Hippocampal formation (tissue), 2 donors: Measurements from ENCODE around the gene EPM2AIP1.
"Not testable (repeated sequence)": the region's sequence is repeated elsewhere in the genome, so short reads cannot be mapped to it uniquely, and the experiment has no call there.

Source experiments
- DNase-seq, 2 donors: peaks; one replicate each; lab custom pipeline; 2025; lab: John Stamatoyannopoulos, UW

EPM2AIP1 gene

DNA sequence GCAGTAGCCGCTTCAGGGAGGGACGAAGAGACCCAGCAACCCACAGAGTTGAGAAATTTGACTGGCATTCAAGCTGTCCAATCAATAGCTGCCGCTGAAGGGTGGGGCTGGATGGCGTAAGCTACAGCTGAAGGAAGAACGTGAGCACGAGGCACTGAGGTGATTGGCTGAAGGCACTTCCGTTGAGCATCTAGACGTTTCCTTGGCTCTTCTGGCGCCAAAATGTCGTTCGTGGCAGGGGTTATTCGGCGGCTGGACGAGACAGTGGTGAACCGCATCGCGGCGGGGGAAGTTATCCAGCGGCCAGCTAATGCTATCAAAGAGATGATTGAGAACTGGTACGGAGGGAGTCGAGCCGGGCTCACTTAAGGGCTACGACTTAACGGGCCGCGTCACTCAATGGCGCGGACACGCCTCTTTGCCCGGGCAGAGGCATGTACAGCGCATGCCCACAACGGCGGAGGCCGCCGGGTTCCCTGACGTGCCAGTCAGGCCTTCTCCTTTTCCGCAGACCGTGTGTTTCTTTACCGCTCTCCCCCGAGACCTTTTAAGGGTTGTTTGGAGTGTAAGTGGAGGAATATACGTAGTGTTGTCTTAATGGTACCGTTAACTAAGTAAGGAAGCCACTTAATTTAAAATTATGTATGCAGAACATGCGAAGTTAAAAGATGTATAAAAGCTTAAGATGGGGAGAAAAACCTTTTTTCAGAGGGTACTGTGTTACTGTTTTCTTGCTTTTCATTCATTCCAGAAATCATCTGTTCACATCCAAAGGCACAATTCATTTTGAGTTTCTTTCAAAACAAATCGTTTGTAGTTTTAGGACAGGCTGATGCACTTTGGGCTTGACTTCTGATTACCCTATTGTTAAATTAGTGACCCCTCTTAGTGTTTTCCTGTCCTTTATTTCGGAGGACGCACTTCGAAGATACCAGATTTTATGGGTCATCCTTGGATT is 674 bp upstream of the EPM2AIP1 start, which contains the start of gene MLH1:
TSS of gene MLH1 (plus strand) at position 193 of the 958 bp plus-strand sequence. CDS start at position 223, 30 bp downstream.
- no peak for DNase-seq

DNA sequence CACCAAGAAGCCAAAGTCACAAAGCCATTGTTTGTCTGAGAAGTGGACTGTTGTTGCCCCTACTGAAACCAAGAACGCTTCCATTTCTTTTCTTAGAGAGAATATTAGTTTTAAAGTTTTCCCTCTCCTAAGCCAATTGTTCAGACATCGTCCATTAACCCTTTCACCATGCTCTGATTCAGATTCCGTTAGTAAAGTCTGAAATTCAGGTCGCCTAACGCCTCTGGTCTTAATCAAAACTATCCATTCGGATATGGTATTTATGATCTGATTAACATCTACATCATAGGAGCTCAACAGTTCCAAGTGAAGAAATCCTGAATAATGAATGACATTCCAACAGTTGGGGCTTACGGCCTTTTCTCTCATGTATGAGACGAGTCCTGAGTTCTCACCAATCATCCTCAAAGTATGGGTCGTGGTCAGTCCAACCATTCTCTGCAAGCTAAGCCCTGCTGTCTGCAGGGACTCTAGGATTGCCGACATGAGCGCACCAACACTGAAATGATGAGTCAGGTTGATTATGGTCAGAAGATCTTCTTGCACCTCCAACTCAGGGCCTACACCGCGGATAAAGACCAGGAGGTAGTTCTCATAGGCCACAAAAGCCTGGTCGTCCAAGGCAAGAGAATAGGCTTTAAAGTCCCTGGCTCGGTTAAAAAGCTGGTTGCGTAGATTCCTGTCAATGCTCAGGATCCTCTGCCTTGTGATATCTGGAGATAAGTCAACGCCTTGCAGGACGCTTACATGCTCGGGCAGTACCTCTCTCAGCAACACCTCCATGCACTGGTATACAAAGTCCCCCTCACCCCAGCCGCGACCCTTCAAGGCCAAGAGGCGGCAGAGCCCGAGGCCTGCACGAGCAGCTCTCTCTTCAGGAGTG is 767 bp downstream of the EPM2AIP1 start:
- no peak for DNase-seq

DNA sequence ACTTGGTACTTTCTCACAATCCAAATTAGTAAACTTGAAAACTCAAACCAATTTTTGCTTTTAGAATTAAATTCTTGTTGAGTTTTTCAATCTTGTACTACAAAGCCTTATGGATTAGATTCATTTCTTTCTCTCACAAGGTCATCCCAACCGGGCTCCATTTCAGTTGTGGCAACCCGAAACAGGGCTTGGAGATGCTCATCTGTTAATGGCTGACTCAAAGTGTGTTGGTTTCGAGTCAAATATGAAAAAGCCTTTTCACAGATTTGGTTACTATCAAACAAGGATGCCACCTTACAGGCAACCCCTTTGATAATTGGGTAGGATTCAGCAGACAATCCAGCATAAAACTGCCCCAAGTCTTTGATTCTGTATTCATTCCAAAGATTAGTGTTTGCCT is 1.8 kb downstream of the EPM2AIP1 start:
- DNase-seq, result no peak

DNA sequence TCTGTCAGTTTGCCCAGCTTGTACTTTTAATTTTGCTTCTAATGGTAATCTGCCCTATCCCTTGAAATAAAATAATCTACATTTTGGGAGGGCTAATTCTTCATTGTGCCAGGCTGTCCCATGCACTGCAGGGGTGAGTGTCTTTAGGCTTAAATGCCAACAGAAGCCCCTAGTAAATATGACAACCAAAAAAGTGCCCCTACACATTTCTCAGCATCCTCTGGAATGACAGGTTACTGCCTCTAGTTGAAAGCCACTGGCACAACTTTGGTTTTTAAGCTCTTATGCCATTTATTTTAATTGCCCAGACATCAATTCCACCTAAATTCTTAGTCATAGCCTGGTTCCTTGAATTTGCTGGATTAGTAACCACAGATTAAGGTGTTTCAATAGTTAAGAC is 3.4 kb downstream of the EPM2AIP1 start:
- no peak for DNase-seq

DNA sequence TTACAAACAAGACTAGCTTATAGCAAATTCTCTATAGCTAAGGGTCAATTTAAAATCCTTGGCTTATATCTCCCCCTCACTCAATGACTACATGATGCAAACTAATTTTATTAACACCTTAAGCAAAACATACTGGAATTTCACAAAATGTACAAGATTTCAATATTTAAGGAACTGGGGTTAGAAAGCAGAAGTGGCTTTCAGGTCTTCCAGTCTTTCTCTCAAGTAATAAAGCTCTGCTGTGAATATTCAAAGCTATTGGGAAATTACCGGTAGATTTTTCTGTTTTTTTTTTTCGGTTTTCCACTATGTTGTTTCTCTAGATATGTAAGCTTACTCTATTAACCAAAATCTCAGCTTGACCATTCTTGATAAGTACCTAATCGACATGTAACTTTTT is 3.9 kb downstream of the EPM2AIP1 start:
- DNase-seq, result no peak

DNA sequence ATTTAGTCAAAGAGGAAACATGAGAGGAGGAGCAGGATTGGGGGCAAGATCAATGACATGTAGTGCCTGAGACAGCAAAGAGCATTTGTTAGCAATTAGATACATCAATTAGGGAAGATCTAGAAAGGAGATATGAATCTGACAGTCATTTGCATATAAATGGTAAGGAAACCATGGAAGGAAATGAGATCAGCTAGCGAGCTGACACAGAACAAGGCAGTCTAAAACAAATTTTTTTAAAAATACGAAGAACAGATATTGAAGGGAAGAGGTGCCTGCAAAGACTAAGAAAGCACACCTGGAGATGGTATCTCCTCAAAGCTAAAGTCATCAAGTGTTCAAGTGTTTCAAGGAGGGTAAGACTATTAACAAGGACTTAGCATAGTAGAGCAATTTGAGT is 4.6 kb downstream of the EPM2AIP1 start:
- no peak for DNase-seq

DNA sequence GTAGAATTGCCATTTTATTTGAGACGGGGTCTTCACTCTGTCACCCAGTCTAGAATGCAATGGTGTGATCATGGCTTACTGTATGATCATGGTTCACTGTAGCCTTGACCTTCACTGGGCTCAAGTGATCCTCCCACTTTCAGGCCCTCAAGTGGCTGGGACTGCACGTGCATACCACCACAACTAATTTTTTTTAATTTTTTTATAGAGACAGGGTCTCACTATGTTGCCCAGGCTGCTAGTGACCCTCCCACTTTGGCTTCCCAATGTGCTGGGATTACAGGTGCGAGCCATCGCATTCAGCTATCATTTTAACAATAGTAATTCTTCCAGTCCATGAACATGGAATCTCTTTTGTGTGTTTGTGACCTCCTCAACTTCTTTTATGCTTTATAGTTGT is 11.9 kb downstream of the EPM2AIP1 start:
- no peak for DNase-seq

DNA sequence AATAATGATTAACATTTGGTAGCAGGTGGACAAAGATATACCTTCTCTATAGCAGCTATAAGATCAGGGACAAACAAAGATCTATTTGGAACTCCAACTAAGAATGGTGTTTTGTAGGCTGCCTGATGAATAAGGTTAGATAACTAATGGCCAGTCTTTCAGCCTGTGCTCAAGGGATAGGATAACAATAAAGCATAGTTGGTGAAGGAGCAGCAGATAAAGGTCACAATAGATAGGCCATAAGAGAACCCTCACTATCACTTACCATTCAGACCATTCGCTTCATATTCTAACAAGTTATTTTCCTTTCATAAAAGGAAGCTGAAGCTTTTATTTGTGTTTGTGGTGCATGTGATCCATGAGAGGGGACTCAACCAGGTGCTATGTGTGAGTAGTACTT is 19.8 kb downstream of the EPM2AIP1 start:
- no peak for DNase-seq

DNA sequence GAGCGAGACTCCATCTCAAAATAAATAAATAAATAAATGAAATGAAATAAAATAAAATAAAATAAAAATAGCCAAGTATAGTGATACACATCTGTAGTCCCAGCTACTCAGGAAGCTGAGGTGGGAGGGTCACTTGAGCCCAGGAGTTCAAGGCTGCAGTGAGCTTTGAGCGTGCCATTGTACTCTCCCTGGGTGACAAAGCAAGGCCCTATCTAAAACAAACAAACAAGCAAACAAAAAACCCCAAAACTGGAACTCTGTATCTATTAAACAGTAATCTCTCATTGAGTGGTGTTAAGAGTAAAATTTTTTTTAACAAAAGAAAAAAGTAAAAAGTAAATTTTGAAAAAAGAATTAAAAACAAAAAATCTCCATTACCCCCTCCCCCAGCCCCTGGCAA is 20.8 kb downstream of the EPM2AIP1 start:
- no peak for DNase-seq

DNA sequence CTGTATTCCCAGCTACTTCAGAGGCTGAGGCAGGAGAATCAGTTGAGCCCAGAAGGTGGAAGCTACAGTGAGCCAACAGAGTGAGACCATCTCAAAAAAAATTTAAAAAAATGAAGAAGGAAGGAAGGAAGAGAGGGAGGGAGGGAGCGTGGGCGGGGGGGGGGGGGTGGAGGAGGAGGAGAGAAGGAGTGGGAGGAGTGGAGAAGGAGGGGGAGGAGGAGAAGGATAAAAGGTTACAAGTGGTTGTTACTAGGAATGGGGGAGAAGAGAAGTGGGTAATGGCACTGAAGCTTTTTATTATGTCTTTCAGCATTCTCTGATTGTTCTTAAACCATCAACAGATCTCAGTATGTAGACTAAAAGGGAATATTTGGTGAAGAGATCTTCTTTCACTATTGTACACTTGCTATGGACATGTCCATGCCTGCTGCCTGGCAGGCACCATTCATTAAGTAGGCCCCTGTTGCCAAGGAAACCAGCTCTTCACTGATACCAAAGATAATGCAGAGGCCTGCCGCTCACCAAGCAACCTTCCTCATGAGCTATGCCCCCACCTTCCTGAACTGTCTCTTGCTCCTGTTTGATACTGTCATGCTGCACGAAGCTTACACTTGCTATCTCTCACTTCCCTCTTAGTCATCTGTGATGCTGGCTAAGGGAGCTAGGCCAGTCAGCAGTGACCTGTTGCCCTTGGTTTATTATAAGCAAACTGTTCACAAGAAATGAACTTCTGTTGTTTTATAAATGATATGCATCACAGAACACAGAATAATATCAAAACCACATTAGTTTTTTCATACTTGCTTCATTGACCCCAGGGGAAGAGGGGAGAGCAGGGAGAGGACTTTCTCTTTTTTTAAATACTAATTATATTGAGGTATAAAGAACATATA is 23.1 kb downstream of the EPM2AIP1 start:
- DNase-seq, result peak in 1 of 2 donors; percentile 6

DNA sequence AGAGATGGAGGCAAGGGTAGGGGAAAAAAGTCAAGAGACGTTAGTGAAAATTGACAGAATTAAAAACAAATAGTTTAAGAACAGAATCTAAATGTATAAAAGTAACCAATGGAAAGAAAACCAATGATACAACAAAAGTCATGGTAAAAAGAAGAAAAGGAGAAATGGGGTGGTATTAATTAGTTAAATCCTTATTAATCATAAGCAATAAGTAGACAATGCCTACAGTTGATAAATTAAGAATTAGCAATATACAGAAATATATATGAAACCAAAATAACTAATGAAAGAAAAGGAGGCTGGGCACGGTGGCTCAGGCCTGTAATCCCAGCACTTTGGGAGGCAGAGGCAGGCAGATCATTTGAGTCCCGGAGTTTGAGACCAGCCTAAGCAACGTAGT is 23.8 kb downstream of the EPM2AIP1 start:
- no peak for DNase-seq

DNA sequence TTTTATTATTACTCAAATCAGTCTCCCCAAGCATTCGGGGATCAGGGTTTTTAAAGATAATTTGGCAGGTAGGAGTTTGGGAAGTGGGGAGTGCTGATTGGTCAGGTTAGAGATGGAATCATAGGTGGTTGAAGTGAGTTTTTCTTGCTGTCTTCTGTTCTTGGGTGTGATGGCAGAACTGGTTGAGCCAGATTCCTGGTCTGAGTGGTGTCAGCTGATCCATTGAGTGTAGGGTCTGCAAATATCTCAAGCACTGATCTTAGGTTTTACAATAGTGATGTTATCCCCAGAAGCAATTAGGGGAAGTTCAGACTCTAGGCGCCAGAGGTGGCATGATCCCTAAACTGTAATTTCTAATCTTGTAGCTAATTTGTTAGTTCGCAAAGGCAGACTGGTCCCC is 27.5 kb downstream of the EPM2AIP1 start:
- no peak for DNase-seq

DNA sequence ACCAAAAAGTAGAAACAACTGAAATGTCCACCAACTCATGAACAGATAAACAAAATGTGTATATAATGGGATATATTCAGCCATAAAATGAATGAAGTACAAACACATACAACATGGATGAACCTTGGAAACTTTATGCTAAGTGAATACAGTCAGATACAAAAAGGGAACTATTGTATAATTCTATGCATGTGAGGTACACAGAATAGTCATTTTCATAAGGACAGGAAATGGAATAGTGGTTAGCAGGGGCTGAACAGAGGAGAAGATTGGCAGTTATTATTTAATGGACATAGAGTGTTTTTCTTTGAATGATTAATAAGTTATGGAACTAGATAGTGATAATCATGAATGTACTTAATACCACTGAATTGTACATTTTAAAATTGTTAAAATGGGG is 28.1 kb downstream of the EPM2AIP1 start:
- no peak for DNase-seq

DNA sequence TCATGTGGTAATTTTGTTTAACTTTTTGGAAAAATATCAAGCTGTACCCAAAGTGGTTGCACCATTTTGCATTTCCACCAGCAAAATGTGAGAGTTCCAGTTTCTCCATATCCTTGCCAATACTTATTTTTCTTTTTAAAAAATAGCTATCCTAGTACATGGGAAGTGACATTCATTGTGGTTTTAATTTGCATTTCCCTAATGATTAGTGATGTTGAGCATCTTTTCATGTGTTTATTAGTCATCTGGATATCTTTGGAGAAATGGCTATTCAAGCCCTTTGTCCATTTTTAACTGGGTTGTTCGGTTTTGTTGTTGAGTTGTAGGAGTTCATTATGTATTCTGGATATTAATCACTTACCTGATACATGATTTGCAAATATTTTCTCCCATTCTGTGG is 28.6 kb downstream of the EPM2AIP1 start:
- DNase-seq, result no peak

DNA sequence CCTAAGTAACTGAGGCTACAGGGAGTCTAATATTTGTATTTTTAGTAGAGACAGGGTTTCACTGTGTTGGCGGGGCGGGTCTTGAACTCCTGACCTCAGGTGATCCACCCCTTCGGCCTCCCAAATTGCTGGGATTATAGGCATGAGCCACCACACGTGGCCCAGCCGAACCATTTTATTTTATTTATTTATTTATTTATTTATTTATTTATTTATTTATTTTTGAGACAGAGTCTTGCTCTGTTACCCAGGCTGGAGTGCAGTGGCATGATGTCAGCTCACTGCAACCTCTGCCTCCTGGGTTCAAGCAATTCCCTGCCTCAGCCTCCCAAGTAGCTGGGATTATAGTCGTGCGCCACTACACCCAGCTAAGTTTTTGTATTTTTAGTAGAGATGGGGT is 29.9 kb downstream of the EPM2AIP1 start:
- DNase-seq, result not testable (repeated sequence)

DNA sequence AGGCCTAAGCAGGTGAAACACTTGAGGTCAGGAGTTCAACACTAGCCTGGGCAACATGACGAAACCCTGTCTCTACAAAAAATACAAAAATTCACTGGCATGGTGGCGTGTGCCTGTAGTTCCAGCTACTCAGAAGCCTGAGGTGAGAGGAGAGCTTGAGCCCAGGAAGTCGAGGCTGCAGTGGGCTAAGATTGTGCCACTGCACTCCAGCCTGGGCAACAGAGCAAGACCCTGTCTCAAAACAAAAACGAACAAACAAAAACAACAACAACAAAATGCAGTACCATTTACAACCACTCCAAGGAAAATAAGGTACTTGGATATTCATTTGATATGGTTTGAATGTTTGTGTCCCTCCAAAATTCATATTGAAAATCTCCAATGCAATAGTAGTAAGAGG is 32.4 kb downstream of the EPM2AIP1 start:
- no peak for DNase-seq

DNA sequence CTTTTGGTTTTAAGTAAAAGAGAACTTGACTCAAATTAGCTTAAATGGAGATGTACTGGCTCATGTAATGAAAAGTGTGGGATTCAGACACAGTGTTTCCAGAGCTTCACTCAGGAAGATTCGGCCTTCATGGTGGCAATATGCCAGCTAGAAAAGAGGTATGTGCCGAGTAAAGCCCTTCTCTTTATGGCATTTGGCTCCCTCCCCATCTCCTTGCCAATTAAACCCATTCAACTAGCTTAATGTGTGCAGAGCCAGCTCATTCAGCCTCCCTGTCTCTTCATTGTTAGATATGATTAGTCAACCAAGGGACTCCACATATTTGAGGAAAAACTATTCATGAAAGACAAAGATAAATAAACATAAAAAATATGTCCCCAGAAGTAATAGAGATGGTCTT is 33.1 kb downstream of the EPM2AIP1 start:
- DNase-seq, result no peak

DNA sequence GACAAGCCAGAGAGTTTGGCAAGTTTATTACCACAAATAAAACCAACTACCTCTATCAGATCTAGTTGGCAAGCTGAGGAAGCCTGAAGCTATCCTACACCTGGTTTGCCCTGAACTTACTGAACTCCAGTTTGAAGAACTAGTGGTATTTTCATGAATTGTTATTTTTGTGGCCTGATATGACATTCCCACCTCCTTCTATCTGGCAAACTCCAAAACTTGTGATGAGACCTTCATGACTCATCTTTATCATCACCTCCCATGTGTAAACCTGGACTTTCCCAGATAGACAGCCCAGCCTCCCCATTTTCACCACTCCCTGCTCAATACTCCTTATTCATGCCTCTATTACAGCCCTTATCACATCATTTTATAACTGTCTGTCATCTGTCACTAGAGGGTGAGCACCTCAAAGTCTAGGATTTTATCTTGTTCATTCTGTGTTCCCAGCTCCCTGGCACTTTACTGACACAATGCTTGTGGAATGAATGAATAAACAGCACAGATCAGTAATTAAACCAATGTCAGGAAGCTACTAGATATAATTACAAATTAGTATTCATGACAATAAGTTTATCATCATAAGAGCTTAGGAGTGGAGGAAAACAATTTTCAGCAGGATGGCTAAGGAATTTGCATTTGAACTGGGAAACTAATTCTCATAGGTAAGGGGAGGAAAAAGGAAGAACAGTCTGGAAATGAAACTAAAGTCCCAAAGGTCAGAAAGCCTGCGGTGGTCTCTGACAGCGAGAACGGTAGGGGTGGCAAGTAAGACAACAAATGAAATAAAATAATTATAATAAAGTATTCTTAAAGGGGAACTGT is 34.9 kb downstream of the EPM2AIP1 start:
- no peak for DNase-seq

DNA sequence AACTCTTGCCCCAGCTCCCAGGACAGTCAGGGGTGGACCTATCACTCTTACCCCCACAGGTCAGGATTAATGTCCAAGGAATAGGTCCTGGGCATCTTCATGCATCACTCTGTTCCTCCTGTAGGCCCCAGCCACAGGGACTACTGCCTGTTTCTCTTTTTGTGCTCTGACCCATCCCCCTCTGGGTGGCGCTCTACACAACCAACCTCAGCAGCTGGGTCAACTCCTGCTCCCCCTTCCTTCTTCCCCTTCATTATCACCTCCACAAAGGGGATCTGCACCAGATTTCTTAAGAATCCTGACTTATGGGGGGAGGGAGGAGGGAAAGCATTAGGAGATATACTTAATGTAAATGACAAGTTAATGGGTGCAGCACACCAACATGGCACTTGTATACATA is 35.9 kb downstream of the EPM2AIP1 start:
- no peak for DNase-seq

DNA sequence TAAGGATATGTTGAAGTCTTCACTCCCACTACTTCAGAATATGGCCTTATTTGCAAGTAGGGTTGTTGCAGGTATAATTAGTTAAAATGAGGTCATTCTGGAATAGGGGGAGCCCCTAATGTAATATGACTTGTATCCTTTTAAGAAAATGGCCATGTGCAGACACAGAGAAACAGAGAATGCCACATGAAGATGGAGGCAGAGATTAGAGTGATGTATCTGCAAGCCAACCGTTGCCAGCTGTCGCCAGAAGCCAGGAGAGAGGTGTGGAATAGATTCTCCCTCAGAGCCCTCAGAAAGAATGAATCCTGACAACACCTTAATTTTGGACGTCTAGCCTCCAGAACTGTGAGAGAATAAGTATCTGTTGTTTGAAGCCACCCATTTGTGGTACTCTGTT is 36.8 kb downstream of the EPM2AIP1 start:
- DNase-seq, result no peak
